ENCODE results near the gene PPFIA2. TPM values are rescaled to one million over a fixed set of nuclear protein-coding genes. Genes with fewer than 3 reads are reported as not detected.

Gene PPFIA2
- total RNA-seq, 1 experiment from 2014 or later: not detected

GRCh38 chr12:81208187-81208911 is 550.8 kb downstream of the PPFIA2 start:
- no peak for DNase-seq
- peaks cover 25% of the 10 kb centered on the region for H3K4me1 Mint-ChIP-seq (ENCODE audit: low read depth, unreplicated experiment)
- Histone ChIP-seq H3K4me3 (ENCODE audit: low read depth, low read length) (no peak overlapping the region), H3K9me3 (no peaks in the 10 kb centered on the region), H3K27me3 (replicated peaks; ENCODE audit: control insufficient read depth, insufficient read depth, low read length) (no peaks in the 10 kb centered on the region), H3K36me3 (ENCODE audit: control insufficient read depth, insufficient read depth, low read length) (no peaks in the 10 kb centered on the region), H3K4me1 (peaks cover 45% of the 10 kb centered on the region)
- H3K4me3 Mint-ChIP-seq (ENCODE audit: unreplicated experiment): no peak overlapping the region
- BruUV-seq (replicated peaks): no TSS peak
- peaks cover under 1% of the 10 kb centered on the region for H3K9me3 Mint-ChIP-seq (ENCODE audit: unreplicated experiment)
- TF ChIP-seq CTCF (IDR thresholded peaks at IDR 0.05; ENCODE audit: insufficient read depth in 1 of 2, low read depth in 1 of 2, low read length in 1 of 2, severe bottlenecking in 1 of 2, unreplicated experiment in 1 of 2): no peak
- ChIA-PET POLR2A (no interaction called here), CTCF (no interaction called here)
- H3K36me3 Mint-ChIP-seq (ENCODE audit: insufficient read depth, unreplicated experiment): no peaks in the 10 kb centered on the region
- H3K27ac Mint-ChIP-seq (ENCODE audit: unreplicated experiment): no peak overlapping the region
- no peaks in the 10 kb centered on the region for H3K27me3 Mint-ChIP-seq (ENCODE audit: insufficient read depth, unreplicated experiment)
- intact Hi-C loops (cut with micrococcal nuclease; ENCODE audit: unreplicated experiment): no loop called here
